Measurements from ENCODE around the gene SFSWAP.
"Not testable (repeated sequence)": the region's sequence is repeated elsewhere in the genome, so short reads cannot be mapped to it uniquely, and the experiment has no call there.

SFSWAP gene

DNA sequence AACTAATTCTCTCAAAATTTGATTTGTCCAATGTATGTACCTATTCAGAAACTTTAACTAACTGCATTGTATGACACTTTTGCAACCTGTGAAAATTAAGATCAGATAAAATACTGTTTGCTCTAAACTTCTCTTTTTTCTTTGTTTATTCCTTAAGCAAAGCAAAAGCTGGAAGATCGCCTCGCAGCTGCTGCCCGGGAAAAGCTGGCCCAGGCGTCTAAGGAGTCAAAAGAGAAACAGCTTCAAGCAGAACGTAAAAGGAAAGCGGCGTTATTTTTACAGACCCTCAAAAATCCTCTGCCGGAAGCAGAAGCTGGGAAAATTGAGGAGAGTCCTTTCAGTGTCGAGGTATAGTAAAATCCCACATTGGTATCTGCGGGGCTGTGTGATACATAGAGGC lies 55.1 kb downstream of the SFSWAP start:
- DNase-seq = no peak

DNA sequence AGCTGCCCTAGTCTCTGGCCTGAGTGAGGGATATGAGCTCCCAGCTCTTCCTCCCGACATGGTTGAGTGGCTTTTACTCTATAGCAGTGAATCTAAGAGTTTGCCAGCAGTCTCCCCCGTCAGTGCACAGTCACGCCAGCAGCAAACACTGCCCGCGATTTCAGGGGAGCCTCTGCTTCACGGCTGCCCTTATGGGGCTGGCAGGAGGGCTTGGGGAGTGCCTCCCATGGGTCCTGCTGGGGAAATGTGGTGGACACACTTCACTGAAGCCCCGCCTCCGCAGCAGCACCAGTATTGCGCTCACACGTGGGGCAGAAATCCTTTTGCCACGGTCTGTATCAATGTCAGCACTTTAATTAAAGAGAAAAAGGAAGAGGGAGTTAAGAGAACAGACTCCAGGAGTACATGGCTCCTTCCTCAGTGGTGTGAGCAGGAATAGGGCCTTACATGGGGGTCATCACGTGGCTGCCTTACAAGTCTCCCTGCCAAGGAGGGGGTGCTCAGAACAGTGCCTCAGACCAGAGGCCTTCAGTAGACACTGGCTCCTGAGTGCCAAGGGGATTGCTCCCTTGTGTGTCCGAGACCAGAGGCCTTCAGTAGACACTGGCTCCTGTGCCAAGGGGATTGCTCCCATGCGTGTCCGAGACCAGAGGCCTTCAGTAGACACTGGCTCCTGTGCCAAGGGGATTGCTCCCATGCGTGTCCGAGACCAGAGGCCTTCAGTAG lies 55.7 kb downstream of the SFSWAP start:
- no peak for DNase-seq

DNA sequence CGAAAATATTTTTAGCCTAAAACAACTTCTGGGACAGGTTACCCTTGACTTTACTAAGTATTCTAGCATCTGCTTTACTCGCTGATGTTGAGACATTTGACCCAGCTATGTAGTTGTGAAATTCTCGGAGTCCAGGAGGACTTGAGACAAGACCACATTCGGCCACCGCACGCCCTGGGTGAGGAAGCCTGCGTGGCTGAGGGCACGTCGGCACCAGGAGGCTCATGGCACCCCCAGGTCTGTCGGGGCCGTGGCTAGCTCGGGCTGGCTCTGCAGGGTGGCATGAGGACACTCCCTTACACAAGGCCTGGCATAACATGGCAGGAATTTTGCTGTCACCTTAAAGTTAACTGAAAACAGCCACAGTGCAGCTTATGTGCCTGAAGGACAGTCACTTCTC lies 59.2 kb downstream of the SFSWAP start:
- no peak for DNase-seq

DNA sequence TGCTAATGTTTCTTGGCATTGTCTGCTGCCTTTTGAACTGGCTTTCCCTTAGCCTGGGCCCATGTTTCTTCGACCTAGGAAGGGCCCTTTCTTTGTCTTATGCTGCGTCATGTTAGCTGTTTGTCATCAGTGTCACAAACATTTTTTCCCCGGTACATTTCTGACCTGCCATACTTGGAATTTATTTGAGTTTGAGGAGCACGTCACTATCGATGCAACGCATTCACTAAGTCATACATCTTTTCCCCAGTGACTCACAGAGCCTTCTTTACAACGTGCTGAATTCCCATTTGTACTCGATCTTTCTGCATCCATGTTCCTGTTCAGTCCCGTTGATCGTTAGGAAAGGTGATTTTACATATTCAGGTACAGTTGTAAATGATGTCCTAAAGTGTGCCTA lies 61.1 kb downstream of the SFSWAP start:
- no peak for DNase-seq

DNA sequence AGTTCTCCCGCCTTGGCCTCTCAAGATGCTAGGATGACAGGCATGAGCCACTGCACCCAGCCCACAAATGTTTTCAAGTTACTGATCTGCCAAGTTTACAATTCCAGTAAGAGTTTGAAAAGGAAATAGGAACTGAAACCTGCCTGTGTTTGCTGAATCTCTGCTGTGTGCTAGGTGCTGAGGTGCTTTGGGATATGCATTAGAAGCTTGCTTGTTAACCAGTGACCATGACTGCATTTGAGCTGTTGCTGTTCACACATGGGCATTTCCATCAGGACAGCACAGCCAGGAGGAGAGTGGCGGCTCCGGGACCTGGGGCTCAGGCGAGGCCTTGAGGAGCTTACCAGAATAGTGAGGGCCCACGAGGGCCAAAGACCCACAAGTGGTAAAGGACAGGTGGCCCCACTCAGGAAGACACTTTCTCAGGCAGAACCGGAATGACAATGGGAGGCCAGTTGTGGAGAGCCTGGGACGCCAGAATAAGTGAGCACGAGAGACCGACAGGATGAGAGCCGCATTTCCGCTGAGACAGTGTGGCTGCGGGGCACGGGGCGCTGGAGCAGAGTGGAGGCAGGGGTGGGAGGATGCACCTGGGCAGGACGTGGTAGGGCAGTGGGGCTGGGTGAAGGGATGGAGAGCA lies 62.8 kb downstream of the SFSWAP start:
- no peak for DNase-seq

DNA sequence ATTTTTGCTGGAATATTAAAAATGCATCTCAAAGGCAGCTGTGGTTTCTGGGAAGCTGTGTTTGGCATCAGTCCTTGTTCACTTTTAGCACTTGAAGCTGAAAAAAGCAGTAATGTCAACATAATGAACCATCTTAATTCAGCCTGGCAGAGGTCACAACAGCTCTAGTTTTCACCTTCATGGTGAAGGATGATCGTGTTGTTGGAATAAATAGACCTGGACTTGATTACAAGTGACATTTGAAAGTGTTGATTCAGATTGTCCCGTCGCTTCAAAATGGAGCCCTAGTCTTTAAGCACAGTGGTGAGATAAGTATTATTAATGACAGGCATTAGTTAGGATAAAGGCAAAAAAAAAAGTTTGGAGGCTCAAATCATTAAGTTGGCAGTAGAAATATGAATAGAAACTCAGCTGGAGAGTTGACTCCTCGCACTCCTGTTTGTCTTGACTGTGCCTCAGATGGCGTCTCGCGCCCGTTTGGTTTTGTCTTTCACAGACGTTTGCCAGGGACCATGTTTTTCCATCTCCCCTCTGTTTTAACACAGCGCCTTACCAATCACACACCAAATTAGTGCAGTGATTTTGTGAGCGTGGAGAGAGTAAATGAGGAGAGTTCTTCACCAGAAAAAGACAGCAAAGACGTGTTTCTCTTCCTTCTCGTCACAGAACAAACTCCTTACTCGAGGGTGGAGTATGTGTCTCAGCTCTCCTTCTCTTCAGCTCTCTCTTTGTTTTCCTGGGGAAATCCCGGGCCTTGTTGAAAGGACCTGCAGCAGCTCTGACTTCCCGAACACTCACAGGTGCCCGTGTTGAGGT lies 63.9 kb downstream of the SFSWAP start:
- no peak for DNase-seq

DNA sequence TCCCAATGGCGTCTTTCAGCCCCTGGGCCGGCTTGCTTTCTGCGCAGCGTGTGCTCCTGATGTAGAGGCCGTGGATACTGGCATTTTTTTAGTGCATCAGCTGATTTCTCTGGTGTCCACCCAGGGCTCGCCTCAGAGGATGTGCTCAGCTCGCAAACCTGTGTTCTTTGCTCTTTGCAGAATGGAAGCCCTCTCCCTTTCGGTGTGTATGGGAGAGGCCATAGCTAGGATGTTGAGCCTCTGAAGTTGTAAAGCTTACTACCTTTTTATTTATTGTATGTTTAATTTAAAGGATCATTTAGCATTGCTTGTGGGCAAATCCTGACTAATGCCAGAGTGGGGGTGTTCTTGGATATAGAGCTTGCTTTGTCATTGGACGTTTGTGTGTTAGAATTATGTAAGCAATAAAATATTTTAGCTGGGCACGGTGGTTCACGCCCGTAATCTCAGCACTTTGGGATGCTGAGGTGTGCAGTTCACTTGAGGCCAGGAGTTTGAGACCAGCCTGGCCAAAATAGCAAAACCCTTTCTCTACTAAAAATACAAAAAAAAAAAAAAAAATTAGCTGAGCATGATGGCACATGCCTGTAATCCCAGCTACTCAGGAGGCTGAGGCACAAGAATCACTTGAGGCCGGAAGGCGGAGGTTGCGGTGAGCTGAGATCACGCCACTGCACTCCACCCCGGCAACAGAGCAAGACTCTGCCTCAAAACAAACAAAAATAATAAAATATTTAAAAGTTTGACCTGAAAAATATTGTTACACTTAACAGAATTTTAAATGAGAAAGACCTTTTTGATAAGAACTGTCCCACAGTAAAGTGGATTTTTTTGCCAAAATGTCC lies 64.7 kb downstream of the SFSWAP start:
- DNase-seq = no peak

DNA sequence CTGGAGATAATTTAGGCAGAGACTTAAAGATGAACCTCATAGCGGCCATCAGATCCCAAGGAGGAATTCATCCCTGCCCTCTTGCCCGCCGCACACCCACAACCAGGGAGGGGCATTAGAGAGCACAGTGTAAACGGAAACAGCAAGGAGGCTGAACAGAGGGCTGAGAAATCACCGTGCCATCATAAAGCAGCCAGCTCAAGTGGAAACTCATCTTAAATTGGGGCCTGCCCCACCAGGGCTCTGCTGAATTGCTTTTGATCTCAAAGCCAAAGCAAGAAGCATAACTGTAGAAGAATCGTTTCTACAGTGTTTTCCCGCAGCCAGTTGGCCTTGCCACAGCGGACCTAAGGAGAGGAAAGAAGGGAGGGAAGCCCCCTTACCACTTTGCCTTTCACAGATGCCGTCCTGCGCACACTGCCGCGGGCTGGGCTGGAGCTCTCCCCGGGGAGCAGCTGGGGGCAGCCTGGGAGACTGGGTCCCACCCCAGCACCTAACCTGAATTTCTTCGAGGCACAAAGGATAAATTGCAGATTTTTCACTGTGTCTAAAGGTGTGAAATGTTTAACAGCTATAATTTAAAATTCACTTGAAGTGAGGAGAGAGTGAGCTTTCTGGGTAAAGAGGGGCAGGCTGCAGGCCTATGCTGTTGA lies 65.5 kb downstream of the SFSWAP start:
- DNase-seq = no peak

DNA sequence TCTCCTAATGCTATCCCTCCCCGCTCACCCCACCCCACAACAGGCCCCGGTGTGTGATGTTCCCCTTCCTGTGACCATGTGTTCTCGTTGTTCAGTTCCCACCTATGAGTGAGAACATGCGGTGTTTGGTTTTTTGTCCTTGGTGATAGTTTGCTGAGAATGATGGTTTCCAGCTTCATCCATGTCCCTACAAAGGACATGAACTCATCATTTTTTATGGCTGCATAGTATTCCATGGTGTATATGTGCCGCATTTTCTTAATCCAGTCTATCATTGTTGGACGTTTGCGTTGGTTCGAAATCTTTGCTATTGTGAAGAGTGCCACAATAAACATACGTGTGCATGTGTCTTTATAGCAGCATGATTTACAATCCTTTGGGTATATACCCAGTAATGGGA lies 66.4 kb downstream of the SFSWAP start:
- not testable (repeated sequence) for DNase-seq

DNA sequence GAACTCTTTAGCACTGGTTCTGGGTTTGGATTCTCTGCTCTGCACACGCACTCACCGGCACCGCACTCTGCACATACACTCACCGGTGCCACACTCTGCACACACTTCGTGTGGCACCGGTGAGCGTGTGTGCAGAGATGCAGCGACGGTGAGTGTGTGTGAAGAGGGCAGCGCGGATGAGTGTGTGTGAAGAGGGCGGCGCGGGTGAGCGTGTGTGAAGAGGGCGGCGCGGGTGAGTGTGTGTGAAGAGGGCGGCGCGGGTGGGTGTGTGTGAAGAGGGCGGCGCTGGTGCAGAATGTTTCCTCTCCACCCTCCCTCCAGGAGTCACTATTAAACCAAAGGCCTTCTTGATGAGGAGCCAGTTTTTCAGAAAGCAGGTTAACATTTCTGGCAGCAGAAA lies 68.1 kb downstream of the SFSWAP start:
- no peak for DNase-seq

DNA sequence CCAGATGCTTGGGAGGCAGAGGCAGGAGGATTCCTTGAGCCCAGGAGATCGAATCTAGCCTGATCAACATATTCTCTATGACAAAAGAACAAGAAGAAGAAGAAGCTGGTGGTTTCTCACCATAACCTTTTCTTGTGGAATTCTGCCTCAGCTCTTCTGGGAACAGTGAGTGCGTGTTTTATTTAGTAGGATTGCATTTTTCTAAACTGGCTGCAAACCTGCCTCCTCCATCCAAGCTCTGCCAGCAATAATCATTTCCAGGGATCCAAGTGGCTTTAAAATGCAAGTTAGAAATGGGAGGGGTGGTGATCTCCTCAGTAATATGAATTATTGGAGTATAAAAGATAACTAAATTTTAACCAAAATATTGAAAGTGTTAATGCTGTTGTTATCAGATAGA lies 71.2 kb downstream of the SFSWAP start:
- DNase-seq = no peak

DNA sequence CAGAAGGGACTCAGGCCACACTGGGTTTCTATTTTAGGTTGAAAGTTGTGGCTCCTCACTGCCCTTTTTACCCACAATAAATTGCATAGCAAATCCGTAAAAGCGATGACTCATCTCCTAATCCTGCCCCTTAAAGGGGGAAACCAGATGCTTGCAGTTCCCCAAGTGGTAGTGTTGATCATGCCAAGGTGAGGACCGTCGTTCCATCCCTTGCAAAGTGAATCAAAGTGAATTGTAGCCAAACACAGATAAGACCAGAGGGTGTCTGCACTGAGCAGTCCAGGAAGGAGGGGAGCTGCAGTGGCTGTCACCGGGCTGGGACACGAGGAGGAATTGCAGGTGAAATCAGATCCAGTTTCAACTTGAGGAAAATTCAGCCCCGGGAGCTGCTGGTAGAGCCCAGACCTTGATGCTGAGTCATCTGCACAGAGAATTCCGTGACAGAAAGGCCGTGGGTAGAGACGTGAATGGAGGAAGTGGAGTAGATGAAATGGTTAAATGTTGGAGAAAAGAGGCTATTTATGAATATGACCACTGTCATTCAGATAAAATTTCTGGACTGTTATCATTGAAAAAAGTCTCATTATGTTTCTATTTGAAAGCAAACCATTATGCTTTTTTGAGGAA lies 73.1 kb downstream of the SFSWAP start:
- no peak for DNase-seq

DNA sequence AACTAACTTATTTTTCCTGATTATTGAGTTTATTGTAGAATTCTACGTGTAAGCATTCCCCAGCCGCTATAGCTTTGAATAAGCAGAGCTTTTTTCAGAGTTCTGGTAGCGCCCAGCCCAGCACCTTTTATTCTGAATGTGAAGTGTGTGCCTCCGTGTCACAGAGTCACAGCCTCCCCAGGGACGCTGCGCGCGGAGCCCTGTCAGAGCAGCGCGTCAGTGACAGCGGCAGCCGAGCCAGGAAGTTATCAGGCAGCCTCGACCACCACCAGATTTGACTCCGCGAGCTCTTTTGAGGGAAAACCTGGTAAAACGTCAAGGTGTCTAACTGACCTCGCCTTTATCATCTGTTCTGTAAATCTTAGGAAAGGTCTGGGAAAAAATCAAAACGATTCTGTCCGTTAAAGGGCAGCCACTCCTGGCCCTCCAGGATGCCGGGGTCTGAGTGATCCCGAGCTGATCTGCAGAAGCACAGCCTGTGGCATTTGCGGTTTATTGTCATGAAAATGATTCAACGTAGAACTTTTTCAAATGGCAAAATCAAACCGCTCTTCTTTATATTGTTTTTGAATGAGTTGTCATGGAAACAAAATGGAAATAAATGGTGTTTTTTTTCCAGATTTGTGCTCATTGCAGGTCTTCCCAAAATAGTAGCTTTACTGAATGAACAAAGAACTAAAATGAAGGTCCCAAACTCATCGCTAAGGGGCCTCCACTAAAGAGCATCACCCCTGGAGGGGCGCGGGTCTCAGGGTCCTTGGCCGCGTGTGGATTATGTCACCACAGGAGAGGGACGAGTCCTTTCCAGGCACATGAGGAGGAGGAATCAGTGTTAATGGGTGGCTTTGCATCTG lies 74.2 kb downstream of the SFSWAP start:
- no peak for DNase-seq

DNA sequence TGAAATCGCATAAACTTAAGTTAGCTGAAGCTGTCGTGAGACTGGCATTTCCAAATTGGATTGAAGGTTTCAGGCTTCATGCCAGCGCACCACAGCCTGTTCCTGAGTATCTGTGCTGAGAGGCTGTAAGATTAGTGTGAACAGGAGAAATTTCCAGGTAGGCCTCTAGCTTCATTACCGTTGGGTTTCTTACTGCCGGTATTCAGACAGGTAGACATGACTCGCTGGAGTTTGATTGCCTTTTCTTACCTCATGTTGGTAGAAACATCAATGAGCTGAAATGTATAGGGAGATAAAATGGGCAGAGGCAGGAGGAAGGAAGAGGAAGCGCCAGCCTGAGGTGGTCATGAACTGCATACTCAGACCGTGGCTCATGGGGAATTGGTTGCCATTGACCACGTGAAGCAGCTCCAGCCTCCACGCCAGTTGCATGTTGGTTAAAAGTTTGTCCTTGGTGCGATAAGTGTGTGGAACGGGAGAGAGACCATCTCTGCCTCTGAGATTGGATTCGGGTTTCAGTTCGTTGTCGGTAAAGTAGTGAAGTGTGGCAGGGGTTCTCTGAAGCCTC lies 75.0 kb downstream of the SFSWAP start:
- DNase-seq = no peak

DNA sequence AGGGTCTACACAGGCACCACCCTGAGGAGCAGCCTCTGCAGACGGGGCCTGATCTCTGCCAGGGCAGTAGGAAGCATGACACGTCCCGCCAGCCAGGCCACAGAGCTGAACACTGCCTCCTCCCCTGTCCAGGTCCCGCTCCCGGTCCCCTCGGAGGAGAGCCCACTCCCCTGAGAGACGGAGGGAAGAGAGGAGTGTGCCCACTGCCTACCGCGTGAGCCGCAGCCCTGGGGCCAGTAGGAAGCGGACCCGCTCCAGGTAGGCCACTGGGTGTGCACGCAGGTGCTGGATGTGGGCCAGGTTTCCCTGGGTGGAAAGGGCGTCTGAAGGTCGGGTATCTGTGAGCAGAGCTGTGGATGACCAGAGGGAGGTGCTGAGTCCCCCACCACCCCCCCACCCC lies 75.4 kb downstream of the SFSWAP start:
- no peak for DNase-seq

DNA sequence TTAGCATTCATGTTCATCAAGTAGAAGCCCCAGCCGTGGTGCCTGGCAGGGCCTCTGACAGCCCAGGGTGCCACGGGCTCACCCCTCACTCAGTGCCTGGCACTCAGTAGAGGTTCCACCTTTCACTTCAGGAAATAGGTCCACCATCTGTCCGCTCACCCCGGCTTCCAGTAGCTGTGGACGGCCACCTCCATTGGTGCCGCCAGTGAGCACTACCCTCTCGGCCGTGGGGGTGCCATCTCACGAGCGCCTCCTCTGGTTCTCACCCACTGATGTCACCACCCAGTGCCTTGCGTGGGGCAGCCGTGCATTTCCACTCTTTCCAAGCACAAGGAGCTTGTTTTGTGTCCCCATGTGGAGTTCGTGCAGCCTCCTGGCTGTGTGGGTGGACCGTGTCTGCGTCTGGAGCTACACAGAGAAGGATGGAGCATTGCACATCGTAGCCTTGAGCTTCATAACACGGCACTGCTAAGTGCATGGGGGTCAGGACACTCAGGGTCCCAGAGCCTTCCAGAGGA lies 76.3 kb downstream of the SFSWAP start:
- no peak for DNase-seq

DNA sequence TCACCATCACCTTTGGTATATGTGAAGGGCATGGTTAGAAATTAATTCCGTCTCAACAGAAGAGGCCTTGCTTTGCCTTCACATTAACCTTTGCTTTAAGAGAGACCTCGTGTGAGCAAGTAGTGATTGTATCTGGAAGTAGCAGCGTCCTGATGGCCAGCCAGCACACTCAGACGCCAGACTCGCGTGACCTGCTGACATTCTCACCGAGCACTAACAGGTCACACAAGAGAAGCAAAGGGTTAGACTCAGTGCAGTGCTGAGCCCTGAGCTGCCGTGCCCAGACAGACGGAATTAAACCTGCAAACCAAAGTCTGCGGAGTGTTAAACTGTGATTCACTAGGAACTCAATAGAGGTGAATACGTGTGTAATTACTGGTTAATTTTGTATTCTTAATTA lies 77.2 kb downstream of the SFSWAP start:
- DNase-seq = no peak

DNA sequence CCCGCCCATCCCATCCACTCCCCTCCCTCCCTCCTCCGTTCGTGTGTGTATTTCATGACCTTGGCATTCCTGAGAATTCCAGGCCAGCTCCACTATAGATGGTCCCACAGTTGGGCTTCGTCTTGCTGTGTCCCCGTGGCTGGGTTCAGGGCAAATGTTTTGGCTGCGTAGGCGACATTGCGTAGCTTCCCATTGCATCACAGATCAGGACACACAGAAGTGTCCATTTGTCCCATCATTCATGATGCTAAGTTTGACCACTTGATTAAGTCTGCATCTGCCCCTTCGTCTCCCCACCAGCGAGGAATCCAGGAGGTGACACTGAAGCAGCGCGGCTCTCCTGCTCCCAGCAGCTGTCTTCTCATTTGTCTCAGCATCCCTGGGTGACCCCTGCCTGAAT lies 78.7 kb downstream of the SFSWAP start:
- DNase-seq = no peak

DNA sequence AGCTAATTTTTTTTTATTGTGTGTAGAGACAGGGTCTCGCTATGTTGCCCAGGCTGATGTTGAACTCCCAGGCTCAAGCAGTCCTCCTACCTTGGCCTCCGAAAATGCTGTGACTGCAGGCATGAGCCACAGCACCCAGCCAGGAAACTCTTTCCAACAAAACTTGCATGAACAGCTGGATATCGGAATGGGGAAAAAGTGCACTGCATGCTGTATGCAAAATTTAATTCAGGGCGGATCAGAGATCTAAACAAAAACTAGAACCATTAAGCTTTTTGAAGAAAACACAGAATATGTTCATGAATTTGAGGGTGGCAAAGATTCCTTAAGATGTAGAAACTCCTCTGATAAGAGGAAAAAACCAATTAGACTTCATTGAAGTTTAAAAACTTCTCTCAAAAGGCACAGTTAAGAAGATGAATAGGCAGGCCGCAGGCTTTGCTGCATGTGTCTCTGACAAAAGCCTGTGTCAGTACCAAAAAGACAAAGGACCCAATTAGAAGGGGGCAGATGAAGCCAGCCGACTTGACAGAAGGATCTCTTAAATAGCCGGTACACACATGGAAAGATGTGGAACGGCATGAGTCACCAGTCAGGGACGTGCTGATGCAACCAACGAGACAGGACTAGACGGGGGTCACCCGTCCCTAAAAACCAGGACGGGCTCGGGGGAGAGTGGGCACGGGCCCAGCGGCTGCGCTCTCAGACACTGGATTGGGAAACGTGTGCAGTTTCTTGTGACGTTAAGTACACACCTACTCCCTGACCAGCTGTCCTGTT lies 82.5 kb downstream of the SFSWAP start:
- DNase-seq = no peak

DNA sequence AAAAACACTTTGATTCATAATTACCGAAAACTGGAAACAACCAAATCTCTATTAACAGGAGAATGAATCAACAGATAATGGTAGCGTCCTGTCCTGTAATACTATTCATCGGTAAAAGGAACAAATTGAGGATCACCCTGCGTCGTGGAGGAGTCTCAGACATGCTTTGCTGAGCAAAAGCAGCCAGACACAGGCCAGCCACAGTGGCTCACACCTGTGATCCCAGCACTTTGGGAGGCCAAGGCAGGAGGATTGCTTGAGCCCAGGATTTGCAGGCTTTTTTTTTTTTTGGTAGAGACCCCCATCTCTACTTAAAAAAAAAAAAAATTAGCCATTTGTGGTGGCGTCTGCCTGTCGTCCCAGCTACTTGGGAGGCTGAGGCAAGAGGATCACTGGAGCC lies 83.2 kb downstream of the SFSWAP start:
- no peak for DNase-seq

All from T-helper 9 cell (primary cell).